GM23338 (cell line): ENCODE measurements around the gene MGAT2. TPM values are rescaled to one million over a fixed set of nuclear protein-coding genes. Genes with fewer than 3 reads are reported as not detected.

ENCODE experiments used
- ATAC-seq: fragments of 200-7000 bp; cut with Tn5 transposase; 3 replicates; pipeline ENCODE4 v1.9.1; 2020
- DNase-seq: peaks from one replicate; pipeline ENCODE4 v3.0.0-alpha.2; 2015; ENCODE audit warnings: low spot score
- H2AFZ ChIP-seq: fragments of 200-600 bp; sonication (generic); 2 replicates; pipeline ENCODE4 v1.8.0; 2016; ENCODE audit warnings: antibody characterized with exemption, mild to moderate bottlenecking, moderate library complexity
- H3F3A ChIP-seq: fragments of 200-600 bp; sonication (generic); replicated peaks from 2 replicates; pipeline ENCODE4 v1.8.0; 2017; ENCODE audit warnings: antibody characterized with exemption, mixed run types, low read depth
- H3K27ac ChIP-seq: fragments of 200-600 bp; sonication (generic); 2 replicates; pipeline ENCODE4 v1.6.1; 2016; ENCODE audit warnings: low read depth
- H3K27me3 ChIP-seq: fragments of 200-600 bp; sonication (generic); 2 replicates; pipeline ENCODE4 v1.8.0; 2016; ENCODE audit warnings: mild to moderate bottlenecking, mixed run types, moderate library complexity; ENCODE audit not compliant: insufficient read depth
- H3K36me3 ChIP-seq: fragments of 200-600 bp; sonication (generic); 2 replicates; pipeline ENCODE4 v1.8.0; 2016; ENCODE audit warnings: mild to moderate bottlenecking; ENCODE audit not compliant: insufficient read depth
- H3K4me1 ChIP-seq: fragments of 200-600 bp; sonication (generic); 2 replicates; pipeline ENCODE4 v1.8.0; 2016; ENCODE audit warnings: mild to moderate bottlenecking, moderate library complexity; ENCODE audit not compliant: insufficient read depth
- H3K4me2 ChIP-seq: fragments of 200-600 bp; sonication (generic); 2 replicates; pipeline ENCODE4 v1.7.1; 2017; ENCODE audit warnings: mixed run types
- H3K4me3 ChIP-seq: fragments of 200-600 bp; sonication (generic); 2 replicates; pipeline ENCODE4 v1.6.1; 2016; ENCODE audit warnings: mixed run types
- H3K79me2 ChIP-seq: fragments of 200-600 bp; sonication (generic); replicated peaks from 2 replicates; pipeline ENCODE4 v1.8.0; 2017; ENCODE audit warnings: mild to moderate bottlenecking; ENCODE audit not compliant: insufficient read depth
- H3K9me2 ChIP-seq: fragments of 200-600 bp; sonication (generic); 2 replicates; pipeline ENCODE4 v1.8.0; 2017; ENCODE audit not compliant: insufficient read depth
- H4K20me1 ChIP-seq: fragments of 200-600 bp; sonication (generic); replicated peaks from 2 replicates; pipeline ENCODE4 v1.8.0; 2017; ENCODE audit warnings: mild to moderate bottlenecking; ENCODE audit not compliant: insufficient read depth
- H3K27ac Mint-ChIP-seq: 2 replicates; pipeline ENCODE4 v1.8.0; 2020; ENCODE audit warnings: inconsistent platforms, mild to moderate bottlenecking, moderate library complexity, mixed read lengths
- H3K27me3 Mint-ChIP-seq: 3 replicates; pipeline ENCODE4 v1.8.0; 2022; ENCODE audit warnings: low read depth, mild to moderate bottlenecking, moderate library complexity, mixed read lengths, inconsistent platforms; ENCODE audit not compliant: insufficient read depth, poor library complexity
- H3K36me3 Mint-ChIP-seq: 3 replicates; pipeline ENCODE4 v1.8.0; 2021; ENCODE audit warnings: low read depth, mild to moderate bottlenecking, inconsistent platforms, moderate library complexity, mixed read lengths
- H3K4me1 Mint-ChIP-seq: 3 replicates; pipeline ENCODE4 v1.8.0; 2020; ENCODE audit warnings: mild to moderate bottlenecking, inconsistent platforms, mixed read lengths
- H3K4me3 Mint-ChIP-seq: 3 replicates; pipeline ENCODE4 v1.8.0; 2021; ENCODE audit warnings: moderate library complexity, mild to moderate bottlenecking, inconsistent platforms, mixed read lengths
- H3K9me3 Mint-ChIP-seq: 3 replicates; pipeline ENCODE4 v1.8.0; 2020; ENCODE audit warnings: moderate library complexity, mild to moderate bottlenecking, inconsistent platforms, mixed read lengths
- CREB1 ChIP-seq: fragments of 250-450 bp; sonication (Bioruptor Pico); IDR thresholded peaks from 2 replicates; pipeline ENCODE4 v1.5.0; 2020; ENCODE audit warnings: low read depth, mild to moderate bottlenecking, moderate library complexity
- ETS1 ChIP-seq: IDR thresholded peaks from 2 replicates; pipeline ENCODE4 v1.6.1; 2016; ENCODE audit warnings: antibody characterized with exemption
- EZH2 ChIP-seq: fragments of 200-600 bp; sonication (generic); IDR thresholded peaks from one replicate; pipeline ENCODE4 v1.8.0; 2017; ENCODE audit warnings: antibody characterized with exemption, mild to moderate bottlenecking, low read depth; ENCODE audit not compliant: unreplicated experiment
- EZH2phosphoT487 ChIP-seq: fragments of 200-600 bp; sonication (generic); IDR thresholded peaks from one replicate; pipeline ENCODE4 v1.8.1; 2018; ENCODE audit warnings: antibody characterized with exemption; ENCODE audit not compliant: unreplicated experiment
- JUNB ChIP-seq: IDR thresholded peaks from one replicate; pipeline ENCODE4 v1.6.1; 2016; ENCODE audit warnings: antibody characterized with exemption; ENCODE audit not compliant: unreplicated experiment
- NANOG ChIP-seq: IDR thresholded peaks from 2 replicates; pipeline ENCODE4 v1.6.1; 2016; ENCODE audit warnings: antibody characterized with exemption, borderline replicate concordance
- ZNF114 ChIP-seq: fragments of 250-450 bp; sonication (Bioruptor Pico); IDR thresholded peaks from 2 replicates; pipeline ENCODE4 v1.5.0; 2020; ENCODE audit warnings: mild to moderate bottlenecking, moderate library complexity
- polyA plus RNA-seq: library from polyadenylated mRNA; unstranded; fragments of >200 nt; fragmentation: Nextera tagmentation; extraction: Ambion mirVana; gene quantifications from 2 replicates; pipeline ENCODE4 v1.2.1, GENCODE V29; 2016
- small RNA-seq: library from RNA; depleted of rRNA; stranded (forward); fragments of <200 nt; gene quantifications from one replicate; pipeline ENCODE3, GENCODE V24; 2014; ENCODE audit warnings: low replicate concordance
- total RNA-seq: library from RNA; depleted of rRNA; stranded (reverse); fragments of >200 nt; shearing (Covaris generic); gene quantifications from 2 replicates; pipeline ENCODE4 v1.2.3, GENCODE V29; 2014; rRNA removed
- TF ChIP-seq, protein P1 (sequence below): IDR thresholded peaks from one replicate; pipeline ENCODE4 v1.6.1; 2018; ENCODE audit warnings: antibody characterized with exemption; ENCODE audit not compliant: unreplicated experiment

MGAT2 gene
- total and polyA plus RNA-seq, 2 experiments from 2014 or later: 10.1 to 31.6 TPM

DNA sequence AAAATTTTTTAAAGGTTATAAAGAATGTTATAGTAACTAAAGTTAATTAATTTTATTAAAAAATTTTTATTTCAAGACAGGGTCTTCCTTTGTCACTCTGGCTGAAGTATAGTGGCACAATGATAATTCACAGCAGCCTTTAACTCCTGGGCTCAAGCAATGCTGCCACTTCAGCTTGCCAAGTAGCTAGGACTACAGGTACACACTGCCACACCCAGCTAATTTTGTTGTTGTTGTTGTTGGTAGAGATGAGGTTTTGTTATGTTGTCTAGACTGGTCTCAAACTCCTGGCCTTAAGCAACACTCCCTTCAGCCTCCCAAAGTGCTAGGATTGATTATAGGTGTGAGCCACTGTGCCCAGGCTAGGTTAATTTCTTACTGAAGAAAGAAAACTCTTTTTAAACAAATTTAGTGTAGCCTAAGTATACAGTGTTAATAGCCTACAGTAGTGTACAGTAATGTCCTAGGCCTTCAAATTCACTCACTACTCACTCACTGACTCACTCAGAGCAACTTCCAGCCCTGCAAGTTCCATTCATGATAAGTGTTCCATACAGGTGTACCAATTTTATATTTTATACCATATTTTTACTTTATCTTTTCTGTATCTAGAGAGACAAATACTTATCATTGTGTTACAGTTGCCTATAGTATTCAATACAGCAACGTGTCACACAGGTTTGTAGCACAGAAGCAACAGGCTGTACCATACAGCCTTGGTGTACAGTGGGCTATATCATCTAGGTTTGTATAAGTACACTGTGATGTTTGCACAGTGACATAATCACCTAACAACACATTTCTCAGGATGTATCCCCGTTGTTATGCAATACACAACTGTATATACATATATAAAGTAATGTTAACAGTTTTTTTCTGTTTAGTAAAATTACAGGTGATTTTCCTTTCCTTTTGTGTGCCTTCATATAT, 39.2 kb downstream of the MGAT2 start (continued):
- TF ChIP-seq ETS1: no peak
- no peak for TF ChIP-seq EZH2
- no peak for TF ChIP-seq JUNB

- Histone ChIP-seq H3K4me2 (no peak overlapping the region), H3F3A (no peaks in the 10 kb centered on the region), H3K4me3 (no peak overlapping the region), H3K4me1 (no peaks in the 10 kb centered on the region), H3K27ac (no peak overlapping the region), H2AFZ (no peak overlapping the region), H3K79me2 (no peaks in the 10 kb centered on the region), H3K36me3 (peaks cover 20% of the 10 kb centered on the region; the same call in 1 of the 2 replicates), H3K27me3 (no peaks in the 10 kb centered on the region), H3K9me2 (no peaks in the 10 kb centered on the region), H4K20me1 (no peaks in the 10 kb centered on the region)
- Mint-ChIP-seq H3K27me3 (peaks cover 3% of the 10 kb centered on the region), H3K9me3 (no peaks in the 10 kb centered on the region), H3K4me3 (no peak overlapping the region), H3K4me1 (no peaks in the 10 kb centered on the region), H3K27ac (no peak overlapping the region), H3K36me3 (peaks cover 52% of the 10 kb centered on the region)
- no peak for ATAC-seq
- TF ChIP-seq NANOG (no peak), CREB1 (CRISPR knock-in tag) (no peak), EZH2 (no peak), ETS1 (no peak), ZNF114 (CRISPR knock-in tag) (no peak), EZH2phosphoT487 (no peak)
- TF ChIP-seq, protein P1, sequence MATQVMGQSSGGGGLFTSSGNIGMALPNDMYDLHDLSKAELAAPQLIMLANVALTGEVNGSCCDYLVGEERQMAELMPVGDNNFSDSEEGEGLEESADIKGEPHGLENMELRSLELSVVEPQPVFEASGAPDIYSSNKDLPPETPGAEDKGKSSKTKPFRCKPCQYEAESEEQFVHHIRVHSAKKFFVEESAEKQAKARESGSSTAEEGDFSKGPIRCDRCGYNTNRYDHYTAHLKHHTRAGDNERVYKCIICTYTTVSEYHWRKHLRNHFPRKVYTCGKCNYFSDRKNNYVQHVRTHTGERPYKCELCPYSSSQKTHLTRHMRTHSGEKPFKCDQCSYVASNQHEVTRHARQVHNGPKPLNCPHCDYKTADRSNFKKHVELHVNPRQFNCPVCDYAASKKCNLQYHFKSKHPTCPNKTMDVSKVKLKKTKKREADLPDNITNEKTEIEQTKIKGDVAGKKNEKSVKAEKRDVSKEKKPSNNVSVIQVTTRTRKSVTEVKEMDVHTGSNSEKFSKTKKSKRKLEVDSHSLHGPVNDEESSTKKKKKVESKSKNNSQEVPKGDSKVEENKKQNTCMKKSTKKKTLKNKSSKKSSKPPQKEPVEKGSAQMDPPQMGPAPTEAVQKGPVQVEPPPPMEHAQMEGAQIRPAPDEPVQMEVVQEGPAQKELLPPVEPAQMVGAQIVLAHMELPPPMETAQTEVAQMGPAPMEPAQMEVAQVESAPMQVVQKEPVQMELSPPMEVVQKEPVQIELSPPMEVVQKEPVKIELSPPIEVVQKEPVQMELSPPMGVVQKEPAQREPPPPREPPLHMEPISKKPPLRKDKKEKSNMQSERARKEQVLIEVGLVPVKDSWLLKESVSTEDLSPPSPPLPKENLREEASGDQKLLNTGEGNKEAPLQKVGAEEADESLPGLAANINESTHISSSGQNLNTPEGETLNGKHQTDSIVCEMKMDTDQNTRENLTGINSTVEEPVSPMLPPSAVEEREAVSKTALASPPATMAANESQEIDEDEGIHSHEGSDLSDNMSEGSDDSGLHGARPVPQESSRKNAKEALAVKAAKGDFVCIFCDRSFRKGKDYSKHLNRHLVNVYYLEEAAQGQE: no peak
- no peak for DNase-seq
Measured at GRCh38 chr14:49670475-49670874, 49.9 kb downstream of the MGAT2 start.

Small RNA genes within 50 kb of the gene (small RNA-seq; reads per million reads assigned to genes)
- gene AL139099.3 (not detected), gene AL139099.4 (not detected), gene RF00019 (not detected)

Other genes with a start within 250 kb of the MGAT2 start
- 2,294 and 3,734 TPM in 2 replicates for gene RPS29, start 34.4 kb upstream of the MGAT2 start, total RNA-seq
- gene RPS29, start 34.4 kb upstream of the MGAT2 start, polyA plus RNA-seq: 2,556 and 2,560 TPM in 2 replicates
- gene LRR1, start 21.9 kb upstream of the MGAT2 start, total RNA-seq: 27.8 and 31.8 TPM in 2 replicates
- 37.7 and 41.9 TPM in 2 replicates for gene LRR1, start 21.9 kb upstream of the MGAT2 start, polyA plus RNA-seq
- gene RPL36AL, start 173 bp upstream of the MGAT2 start, total RNA-seq: 122 and 204 TPM in 2 replicates
- gene RPL36AL, start 173 bp upstream of the MGAT2 start, polyA plus RNA-seq: 690 and 723 TPM in 2 replicates
- 40.4 and 41.2 TPM in 2 replicates for gene DNAAF2, start 14.4 kb downstream of the MGAT2 start, total RNA-seq
- 56.9 and 62.6 TPM in 2 replicates for gene DNAAF2, start 14.4 kb downstream of the MGAT2 start, polyA plus RNA-seq
- 53.3 and 76.5 TPM in 2 replicates for gene POLE2, start 67.4 kb downstream of the MGAT2 start, total RNA-seq
- gene POLE2, start 67.4 kb downstream of the MGAT2 start, polyA plus RNA-seq: 37.9 and 41.9 TPM in 2 replicates
- 4.0 TPM in 1 of 2 replicates, not detected in the other for gene KLHDC1, start 72.3 kb downstream of the MGAT2 start, total RNA-seq
- gene KLHDC1, start 72.3 kb downstream of the MGAT2 start, polyA plus RNA-seq: not detected in 2 replicates
- 61.9 and 67.1 TPM in 2 replicates for gene KLHDC2, start 147.4 kb downstream of the MGAT2 start, total RNA-seq
- gene KLHDC2, start 147.4 kb downstream of the MGAT2 start, polyA plus RNA-seq: 34.1 and 38.5 TPM in 2 replicates
- 54.7 and 58.4 TPM in 2 replicates for gene NEMF, start 232.0 kb downstream of the MGAT2 start, total RNA-seq
- 73.8 and 88.1 TPM in 2 replicates for gene NEMF, start 232.0 kb downstream of the MGAT2 start, polyA plus RNA-seq